GM21390 (cell line): Measurements from ENCODE around the gene ANXA2.

Source experiments
- ATAC-seq: cut with Tn5 transposase; IDR thresholded peaks from one replicate; pipeline ENCODE4 v1.9.1; 2021; ENCODE audit not compliant: unreplicated experiment

ANXA2 gene

DNA sequence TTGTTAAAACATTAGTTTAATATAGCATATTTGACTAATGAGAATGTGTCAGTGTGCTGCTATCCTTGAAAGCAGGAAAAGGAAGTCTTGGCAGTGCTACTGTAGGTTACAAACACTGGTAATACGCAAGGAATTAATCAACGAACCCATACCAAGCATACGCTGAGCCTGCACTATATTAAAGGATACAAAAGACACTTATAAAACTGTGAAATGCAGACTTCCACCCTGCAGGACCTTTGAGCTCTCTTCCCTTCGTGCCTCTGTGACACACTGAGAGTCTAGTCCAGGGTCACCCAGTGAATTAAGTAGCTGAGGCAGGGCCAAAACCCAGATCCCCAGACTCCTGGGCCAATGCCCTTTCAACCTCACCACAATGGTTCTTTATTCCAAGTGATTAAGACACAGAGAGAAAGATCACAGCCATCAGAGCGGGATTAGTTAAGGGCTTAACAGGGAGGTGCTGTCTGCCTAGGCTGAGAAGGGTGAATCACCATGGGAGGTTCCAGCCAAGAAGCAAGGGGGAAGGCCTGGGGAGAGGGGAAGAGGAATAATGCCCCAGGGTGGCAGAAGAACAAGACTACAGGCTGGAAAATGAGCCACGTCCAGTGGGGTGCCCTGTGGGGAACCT is 6.8 kb downstream of the ANXA2 start:
- no peak for ATAC-seq

DNA sequence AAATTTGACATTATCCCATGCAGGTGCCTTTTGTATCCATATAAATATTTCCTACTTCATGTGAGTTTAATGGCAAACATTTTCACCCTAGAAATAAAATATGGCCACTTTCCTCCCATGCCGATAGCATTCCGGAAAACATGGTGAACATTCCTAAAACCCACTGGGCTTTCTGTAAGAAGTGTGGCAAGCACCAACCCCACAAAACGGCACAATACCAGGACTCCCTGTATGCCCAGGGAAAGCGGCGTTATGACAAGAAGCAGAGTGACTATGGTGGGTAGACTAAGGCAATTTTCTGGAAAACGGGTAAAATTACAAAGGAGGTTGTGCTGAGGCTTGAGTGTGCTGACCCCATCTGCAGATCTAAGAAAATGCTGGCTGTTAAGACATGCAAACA is 7.6 kb downstream of the ANXA2 start:
- no peak for ATAC-seq

DNA sequence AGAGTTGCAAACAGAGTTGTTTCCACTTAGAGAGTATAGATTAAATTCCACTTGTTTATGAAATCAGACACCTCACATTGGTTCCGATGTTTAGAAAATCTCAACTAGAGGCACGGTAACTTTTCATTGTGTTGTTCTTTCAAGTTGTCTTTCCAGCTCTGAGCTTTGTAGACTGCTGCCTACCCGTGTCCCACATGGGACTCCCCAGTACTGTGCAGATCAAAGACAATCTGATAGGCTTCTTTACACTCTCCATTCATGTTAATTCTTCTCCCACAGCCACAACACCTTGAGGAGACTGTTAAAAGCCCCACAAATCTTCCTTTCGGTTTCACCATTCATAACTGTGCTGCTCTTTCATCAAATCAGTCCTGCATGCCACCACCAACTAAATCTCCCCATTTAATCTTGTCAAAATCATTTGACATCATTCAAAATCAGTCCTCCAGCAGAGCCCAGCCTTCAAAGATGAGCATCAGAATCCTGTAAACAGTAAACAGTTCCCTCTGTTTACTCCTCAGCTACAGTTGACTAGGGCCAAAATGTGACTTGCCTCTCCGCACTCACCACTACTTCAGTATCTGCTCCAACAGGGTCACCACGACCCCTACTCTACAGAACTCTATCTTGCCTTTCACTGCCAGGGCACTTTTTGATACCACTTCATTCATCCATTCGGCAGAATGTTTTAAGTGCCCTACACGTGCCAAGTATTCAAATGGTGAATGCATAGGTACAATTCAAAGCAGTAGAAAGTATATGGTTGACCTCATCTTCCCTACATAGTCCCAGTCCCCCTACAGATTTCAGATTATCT is 8.3 kb downstream of the ANXA2 start:
- ATAC-seq, result peak; percentile 81

DNA sequence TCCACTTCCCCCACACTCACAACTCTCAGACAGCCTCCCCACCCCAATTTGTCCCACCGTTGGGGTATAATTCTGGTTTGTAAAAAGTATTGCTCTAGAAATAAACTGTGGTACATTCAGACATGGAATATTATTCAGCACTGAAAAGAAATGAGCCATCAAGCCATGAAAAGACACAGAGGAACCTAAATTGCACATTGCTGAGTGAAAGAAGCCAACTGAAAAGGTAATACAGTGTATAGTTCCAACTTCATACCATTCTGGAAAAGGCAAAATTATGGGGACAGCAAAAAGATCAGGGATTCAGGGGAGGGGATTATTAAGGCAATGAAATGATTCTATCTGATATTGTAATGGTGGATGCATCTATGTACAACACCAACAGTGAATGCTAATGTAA is 10.5 kb downstream of the ANXA2 start:
- ATAC-seq, result no peak

DNA sequence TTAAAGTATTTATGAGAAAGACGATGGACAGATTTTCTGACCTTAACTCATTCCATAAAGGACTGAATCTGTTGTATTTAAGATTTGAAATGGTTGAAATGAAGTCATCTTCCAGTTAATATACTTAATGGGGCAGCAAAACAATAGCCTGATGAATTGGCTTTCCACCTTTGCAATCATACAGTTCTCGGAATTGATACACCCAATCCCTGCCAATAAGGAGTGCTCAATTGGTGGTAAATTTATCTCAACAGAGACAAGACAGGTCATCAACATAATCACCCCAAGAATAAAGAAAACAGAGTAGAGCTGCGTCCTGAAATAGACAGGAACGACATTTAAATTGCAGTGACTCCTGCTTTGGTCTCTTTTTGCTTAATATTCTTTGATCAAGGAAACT is 11.2 kb downstream of the ANXA2 start:
- ATAC-seq, result no peak

DNA sequence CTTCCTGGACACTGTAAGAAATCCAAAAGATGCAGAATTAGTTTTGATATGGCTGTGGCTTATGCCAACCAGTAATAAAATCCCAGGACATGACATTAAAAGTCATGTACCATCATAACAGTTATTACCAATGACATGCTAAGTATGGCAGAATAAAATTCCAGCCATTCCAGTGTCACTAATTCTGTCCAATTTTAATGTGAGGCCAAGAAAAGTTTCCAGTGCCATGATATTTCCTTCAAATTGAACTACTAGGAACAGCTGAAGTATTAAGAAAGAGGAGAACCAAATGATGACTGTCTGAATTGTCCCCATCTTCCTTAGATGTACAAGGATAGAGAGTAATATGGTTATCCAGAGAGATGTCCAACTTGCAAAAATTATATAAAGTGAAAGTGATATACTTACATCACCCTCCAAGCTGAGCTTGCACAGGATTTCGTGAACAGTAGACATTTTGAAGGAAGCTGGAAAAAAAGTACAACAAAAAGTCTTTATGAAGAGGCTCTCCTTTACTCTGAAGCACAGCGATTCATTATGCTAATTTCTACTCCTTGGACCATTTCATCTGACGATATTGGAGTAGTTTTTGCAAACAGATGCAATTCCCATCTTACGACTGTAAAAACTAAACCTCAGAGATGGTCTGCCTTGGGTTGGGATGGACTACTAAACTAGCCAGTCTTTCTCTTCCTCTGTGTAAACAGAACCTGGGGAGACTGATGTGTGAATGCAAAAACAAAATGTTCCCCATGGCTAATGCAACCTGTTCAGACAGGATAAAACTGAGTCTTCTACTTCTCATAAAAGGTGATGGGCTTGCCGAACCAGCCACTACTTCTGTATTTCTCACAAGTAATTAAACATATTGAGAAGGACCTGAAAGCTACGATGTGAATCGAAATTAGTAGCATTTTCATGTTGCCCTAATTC is 11.9 kb downstream of the ANXA2 start:
- ATAC-seq, result no peak

DNA sequence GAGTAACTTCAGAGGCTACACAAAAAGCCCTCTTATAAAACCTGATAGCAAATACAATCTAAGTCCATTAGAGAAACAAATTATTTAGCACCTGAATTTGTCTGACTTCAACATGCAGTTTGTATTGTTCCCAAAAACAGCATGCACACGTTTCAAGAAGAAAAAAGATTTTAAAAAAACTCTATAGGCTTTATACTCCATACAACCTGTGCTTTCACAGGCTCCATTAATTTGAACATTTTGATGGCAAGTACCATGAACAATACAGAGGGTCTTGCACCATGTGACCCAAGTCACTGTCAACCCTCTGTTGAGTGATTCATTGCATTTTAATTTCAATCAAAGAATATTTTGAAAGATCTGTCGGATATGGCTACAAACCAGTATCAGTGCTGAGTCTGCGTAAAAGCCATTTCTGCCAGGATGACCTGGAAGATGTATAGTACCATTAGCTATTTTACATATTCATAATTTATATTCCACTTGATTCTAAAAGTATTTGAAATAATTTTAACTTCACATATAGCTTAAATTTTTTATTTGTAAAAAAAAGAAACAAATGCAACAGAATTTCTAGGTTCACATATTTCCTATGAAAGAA is 13.2 kb downstream of the ANXA2 start:
- no peak for ATAC-seq

DNA sequence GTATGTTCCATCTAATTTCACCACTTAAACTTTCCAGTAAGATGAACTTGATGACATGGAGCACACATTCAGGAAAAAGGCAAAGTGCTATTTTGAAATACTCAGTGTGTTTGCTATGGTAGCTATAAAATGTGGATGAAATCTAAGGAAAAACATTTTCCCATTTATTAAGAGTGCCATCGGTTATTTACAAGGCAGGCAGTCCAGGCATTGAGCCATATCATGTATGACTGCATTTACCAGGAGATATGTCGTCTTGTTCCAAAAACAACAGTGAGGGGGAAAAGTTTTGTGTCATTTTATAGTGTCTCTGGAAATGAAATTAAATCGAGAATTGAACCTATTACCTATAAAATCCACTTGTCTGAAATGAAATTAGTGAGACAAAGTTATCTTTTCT is 13.7 kb downstream of the ANXA2 start:
- no peak for ATAC-seq

DNA sequence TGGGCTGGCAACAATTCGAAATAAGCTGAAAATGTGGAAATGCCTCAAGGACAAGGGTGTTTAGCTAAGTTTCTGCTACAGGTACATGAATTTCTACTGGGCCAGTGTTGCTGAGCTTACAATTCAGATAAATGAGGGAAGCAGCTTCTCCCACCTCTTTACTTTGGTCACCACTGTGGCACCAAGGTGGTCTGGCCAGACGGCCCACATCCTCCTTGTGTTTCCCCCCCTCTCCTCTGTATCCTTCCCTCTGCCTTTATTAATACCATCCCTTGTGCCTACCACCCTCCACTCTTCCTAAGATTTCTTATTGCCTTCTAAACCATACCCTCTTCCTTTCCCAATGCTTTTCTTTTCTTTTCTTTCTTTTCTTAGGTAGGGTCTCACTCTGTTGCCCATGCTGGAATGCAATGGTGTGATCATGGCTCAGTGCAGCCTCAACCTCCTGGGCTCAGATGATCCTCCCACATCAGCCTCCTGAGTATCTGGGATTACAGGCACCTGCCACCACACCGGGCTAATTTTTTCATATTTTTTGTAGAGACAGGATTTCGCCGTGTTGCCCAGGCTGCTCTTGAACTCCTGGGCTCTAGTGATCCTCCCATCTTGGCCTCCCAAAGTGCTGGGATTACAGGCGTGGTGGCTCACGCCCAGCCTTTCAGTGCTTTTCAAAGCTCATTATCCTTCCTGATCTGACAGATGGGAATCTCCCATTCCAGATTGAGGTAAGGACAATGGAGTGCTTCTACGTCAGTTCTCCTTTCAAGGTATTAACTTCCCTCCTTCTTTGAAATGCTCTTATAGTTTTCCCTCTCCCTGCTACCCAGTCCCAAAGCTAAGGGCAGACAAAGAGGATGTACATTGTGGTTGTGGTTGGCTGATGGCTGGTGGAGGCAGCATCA is 14.8 kb downstream of the ANXA2 start:
- no peak for ATAC-seq

DNA sequence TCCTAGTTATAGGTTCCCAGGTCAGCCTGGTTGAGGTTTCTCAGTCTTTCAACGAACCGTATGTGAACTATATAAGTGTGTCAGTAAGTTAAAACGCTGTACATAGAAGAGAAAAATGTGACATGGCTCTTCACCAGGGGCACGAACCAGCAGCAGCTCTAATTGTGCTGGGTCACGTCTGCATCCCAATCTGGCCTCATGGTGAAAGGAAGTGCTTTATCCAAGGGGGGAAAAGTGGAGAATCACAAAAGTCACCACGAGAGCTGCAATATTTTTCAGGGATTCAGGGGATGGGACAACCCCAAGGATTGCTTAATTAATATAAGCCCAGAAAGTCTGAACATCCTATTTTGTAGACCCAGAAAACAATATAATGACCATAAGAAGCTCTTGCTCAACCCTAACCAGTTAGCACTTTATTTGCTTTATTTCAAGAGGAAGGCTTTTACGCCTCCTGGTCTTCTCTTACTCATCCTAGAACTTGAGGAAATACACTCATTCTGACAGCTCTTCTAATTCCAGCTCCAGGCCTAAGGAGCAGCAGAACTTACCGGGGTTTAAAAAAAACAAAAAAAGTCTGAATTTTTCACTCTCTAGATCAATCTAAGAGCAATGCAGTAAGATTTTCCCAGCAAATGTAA is 16.5 kb downstream of the ANXA2 start:
- no peak for ATAC-seq

DNA sequence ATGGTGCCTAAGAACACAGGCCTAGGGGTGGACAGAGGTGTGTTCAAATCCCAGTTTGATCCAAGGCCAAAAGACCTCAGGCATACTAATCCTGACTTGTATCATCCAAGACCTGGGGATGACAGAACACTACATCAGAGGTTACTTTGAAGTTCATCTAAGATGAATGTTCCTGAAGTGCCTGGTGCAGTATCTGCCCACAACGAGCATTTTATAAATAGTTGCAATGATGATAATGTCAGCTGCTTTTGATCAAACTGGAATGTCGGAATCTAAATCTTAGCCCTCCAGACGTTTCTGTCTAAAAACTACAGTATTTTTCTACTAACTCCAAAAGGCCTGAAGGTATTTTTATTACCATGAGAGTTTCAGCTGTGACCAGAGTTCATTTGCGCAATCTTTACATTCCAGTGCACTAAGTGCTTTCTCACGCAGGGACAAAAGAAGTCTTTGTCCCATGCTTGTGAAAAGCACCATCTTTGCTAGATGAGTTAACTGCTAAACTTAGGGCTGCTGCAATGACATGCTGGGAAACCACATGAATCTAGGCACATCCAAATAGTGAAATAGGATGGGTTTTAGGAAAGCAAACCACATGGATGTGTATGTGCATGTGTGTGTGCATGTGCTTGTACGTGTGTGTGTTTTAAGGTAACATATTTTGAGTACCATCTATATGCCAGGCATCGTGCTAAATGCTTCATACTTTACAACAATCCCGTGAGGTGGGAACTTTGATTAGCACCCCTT is 18.1 kb downstream of the ANXA2 start:
- ATAC-seq, result no peak

DNA sequence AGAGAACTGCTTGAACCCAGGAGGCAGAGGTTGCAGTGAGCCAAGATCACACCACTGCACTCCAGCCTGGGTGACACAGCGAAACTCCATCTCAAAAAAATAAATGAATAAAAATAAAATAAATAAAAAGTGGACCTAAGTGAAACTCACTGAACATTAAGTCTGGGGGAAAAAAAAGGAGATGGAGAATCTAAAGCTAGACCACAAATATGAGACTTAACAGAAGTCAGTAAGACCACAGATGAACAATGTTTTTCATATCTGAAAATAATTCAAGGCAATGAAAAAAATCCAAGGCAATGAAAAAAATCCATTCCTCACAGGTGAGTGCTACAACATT is 18.6 kb downstream of the ANXA2 start:
- ATAC-seq, result no peak

DNA sequence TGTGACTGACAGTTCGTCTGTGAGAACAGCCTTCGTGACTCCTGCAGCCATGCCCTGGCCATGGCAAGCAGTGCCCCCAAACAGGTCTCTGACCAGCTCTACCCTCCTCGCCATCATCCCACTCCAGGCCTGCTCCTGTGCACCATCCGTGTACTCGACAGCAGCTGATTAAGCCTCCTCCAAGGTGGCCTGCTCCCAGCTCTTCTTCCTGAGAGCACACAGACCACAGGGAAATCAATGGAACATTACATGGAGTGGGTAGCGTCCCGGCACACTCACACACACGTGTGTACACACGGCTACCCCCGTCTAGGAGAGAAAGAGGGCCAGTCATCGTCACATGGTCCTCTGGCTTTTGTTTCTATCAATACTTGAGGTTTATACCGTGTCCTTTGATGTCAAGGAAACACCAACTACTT is 21.1 kb downstream of the ANXA2 start:
- no peak for ATAC-seq

DNA sequence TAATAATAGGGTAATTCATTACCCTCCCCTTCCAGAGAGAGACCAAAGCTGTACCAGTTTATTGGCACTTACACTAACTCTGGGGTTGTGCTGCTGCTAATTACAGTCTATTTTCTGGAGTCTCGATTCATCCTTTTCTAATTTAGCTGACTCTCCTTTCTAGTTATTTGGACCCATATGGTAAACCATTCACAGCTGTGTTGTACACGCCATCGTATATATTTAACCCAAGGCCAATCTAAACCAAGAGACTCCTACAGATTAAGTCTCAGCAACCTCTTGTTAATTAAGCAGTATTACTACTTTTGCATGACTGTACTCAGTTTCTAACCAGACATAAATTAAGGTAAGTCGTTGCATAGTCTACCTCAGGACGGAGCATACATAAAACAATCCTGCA is 22.5 kb downstream of the ANXA2 start:
- ATAC-seq, result no peak

DNA sequence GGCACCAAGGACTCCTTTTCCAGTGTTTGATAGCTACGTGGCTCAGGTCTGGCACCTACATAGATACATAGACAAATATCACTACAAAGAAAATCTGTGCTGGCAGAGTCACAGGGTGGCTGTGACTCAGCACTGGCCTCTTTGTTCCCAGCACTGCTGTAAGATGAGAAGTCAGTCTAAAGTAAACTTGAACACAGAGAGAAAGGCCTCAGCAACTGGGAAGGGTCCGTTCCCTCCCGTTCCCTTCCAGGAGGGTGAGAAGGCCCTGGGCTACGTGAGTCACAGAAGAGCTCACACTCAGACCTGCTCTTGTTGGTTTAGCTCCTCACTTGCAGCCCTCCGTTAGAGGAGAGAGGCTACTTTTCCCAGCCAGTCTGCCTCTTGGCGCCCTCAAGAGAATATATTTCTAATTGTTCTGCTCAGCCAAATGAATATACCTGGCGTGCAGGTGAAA is 23.1 kb downstream of the ANXA2 start:
- ATAC-seq, result no peak

DNA sequence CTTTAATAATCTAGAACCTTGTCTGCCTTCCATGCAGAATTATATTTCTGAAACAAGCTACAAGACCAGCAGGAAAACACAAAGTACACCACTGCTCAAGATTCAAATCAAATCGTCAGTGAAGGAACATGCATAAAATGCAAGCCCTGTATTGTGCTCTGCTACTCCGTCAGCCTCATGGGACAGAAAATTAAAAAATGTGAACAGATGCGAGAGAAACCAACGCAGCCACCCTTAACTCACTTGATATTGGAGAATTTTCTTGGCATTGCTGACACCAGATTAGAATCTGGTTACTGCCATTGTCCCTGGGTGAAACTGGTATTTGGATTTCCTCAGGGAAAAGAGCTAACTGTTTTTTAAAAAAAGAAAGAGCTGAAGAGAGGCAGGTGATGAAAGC is 23.6 kb downstream of the ANXA2 start:
- ATAC-seq, result no peak

DNA sequence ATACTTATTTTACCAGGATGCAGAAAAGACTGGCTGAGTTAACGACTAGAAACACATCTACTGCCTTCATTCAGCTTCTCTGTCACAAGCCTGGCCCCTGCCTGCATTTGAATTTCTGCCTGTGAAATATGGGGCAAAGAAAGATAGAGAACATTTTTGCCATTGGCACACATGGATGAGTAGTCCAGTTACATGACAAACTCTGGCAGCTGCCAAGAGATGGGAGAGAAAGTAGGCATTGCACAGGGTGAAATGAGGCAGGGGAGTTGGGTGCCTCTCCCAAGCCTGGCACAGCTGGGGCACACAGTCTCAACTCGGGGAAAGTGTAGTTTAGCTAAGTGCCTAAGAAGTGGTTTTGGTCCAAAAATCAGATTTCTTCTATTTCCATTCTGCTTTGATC is 24.0 kb downstream of the ANXA2 start:
- no peak for ATAC-seq

DNA sequence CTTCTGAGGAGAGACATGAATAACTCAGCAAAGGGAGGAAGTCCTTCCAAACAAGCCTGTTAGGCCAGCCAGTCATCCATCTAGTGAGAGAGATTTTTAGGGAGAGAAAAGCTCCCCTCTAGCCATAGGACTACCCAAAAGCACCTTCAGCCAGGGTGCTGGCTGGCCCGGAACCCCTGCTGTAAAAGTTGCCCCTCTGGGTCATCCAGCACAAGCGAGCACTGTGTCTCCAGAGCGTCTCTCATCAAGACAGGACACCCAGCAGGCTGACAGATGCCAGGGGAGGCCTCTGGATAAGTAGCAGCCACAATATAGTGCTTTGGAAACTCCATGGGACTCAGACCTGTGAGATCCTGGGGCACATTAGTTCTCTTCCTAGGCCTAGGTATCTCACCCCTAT is 24.5 kb downstream of the ANXA2 start:
- ATAC-seq, result no peak

DNA sequence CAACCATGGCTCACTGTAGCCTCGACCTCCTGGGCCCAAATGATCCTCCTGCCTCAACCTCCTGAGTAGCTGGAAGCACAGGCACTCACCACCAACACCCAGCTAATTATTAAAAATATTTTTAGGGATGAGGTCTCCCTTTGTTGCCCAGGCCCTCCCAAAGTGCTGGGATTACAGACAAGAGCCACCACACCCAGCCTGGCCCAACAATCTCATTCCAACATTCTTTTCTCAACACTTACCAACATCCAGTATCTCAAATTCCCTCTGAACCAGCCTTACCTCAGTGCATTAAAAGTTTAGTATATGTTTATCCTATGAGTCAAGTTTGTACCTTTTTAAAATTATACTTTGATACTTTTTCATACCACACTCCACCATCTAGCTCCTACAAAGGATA is 25.0 kb downstream of the ANXA2 start:
- no peak for ATAC-seq
